Smooth muscle cell (in vitro differentiated cells): ENCODE data around the gene SLC17A3. TPM values are rescaled to one million over a fixed set of nuclear protein-coding genes. Genes with fewer than 3 reads are reported as not detected.

Experiments used
- DNase-seq: peaks from one replicate; lab custom pipeline; 2025; ENCODE audit not compliant: unreplicated experiment; lab: John Stamatoyannopoulos, UW
- H2AFZ ChIP-seq: fragments of 200-600 bp; sonication (generic); 2 replicates; pipeline ENCODE4 v1.6.0; 2016; ENCODE audit warnings: antibody characterized with exemption, low read depth, mild to moderate bottlenecking
- H3F3A ChIP-seq: fragments of 200-600 bp; sonication (generic); 2 replicates; pipeline ENCODE4 v1.6.0; 2017; ENCODE audit warnings: antibody characterized with exemption, low read depth
- H3K27ac ChIP-seq: fragments of 200-600 bp; sonication (generic); 2 replicates; pipeline ENCODE4 v1.5.1; 2016; ENCODE audit warnings: low read depth, mild to moderate bottlenecking
- H3K27me3 ChIP-seq: fragments of 200-600 bp; sonication (generic); 2 replicates; pipeline ENCODE4 v1.6.1; 2016; ENCODE audit warnings: low read depth, mild to moderate bottlenecking
- H3K36me3 ChIP-seq: fragments of 200-600 bp; sonication (generic); 2 replicates; pipeline ENCODE4 v1.5.1; 2016; ENCODE audit warnings: low read depth
- H3K4me1 ChIP-seq: fragments of 200-600 bp; sonication (generic); 2 replicates; pipeline ENCODE4 v1.5.1; 2016; ENCODE audit warnings: low read depth
- H3K4me2 ChIP-seq: fragments of 200-600 bp; sonication (generic); 2 replicates; pipeline ENCODE4 v1.6.0; 2016; ENCODE audit warnings: mild to moderate bottlenecking
- H3K4me3 ChIP-seq: fragments of 200-600 bp; sonication (generic); 2 replicates; pipeline ENCODE4 v1.5.1; 2016; ENCODE audit warnings: mild to moderate bottlenecking
- H3K79me2 ChIP-seq: fragments of 200-600 bp; sonication (generic); 2 replicates; pipeline ENCODE4 v1.6.0; 2016; ENCODE audit warnings: low read depth, mild to moderate bottlenecking
- H3K9ac ChIP-seq: fragments of 200-600 bp; sonication (generic); 2 replicates; pipeline ENCODE4 v1.6.0; 2016; ENCODE audit warnings: low read depth
- H3K9me3 ChIP-seq: fragments of 200-600 bp; sonication (generic); replicated peaks from 2 replicates; pipeline ENCODE4 v1.5.1; 2016; ENCODE audit warnings: low read depth
- H4K20me1 ChIP-seq: fragments of 200-600 bp; sonication (generic); 2 replicates; pipeline ENCODE4 v1.6.0; 2016; ENCODE audit warnings: low read depth
- CTCF ChIP-seq: fragments of 200-600 bp; sonication (generic); IDR thresholded peaks from 2 replicates; pipeline ENCODE4 v1.5.1; 2017; ENCODE audit warnings: borderline replicate concordance, mild to moderate bottlenecking, antibody characterized with exemption; ENCODE audit not compliant: insufficient read depth, poor library complexity, severe bottlenecking
- WGBS: methylation state at CpG from one replicate; pipeline ENCODE4 v1.1.7; 2016; ENCODE audit warnings: low lambda C conversion rate; 5-methylcytosine and 5-hydroxymethylcytosine counted together
- polyA plus RNA-seq: library from polyadenylated mRNA; unstranded; fragments of >200 nt; fragmentation: Nextera tagmentation; extraction: Ambion mirVana; gene quantifications from 2 replicates; pipeline ENCODE4 v1.2.1, GENCODE V29; 2016
- total RNA-seq: library from RNA; depleted of rRNA; stranded (reverse); fragments of >200 nt; gene quantifications from 2 replicates; pipeline ENCODE4 v1.2.3, GENCODE V29; 2014

Gene SLC17A3
- total and polyA plus RNA-seq, 2 experiments from 2014 or later = not detected

- 100% methylated on average over 1 of the region's 1 CpG for WGBS
- H3K36me3 ChIP-seq = no peaks in the 10 kb centered on the region
- no peaks in the 10 kb centered on the region for H3F3A ChIP-seq
Observed at GRCh38 chr6:25829375-25829774, 44.7 kb downstream of the SLC17A3 start.

GRCh38 chr6:25821341-25821740, 52.7 kb downstream of the SLC17A3 start:
- no peak for TF ChIP-seq CTCF
- H3K27ac ChIP-seq = no peak overlapping the region
- no peaks in the 10 kb centered on the region for H3K79me2 ChIP-seq
- H3K4me2 ChIP-seq = no peak overlapping the region
- no peak overlapping the region for H2AFZ ChIP-seq
- no peak overlapping the region for H3K9ac ChIP-seq
- H3F3A ChIP-seq = no peaks in the 10 kb centered on the region
- H3K27me3 ChIP-seq = no peaks in the 10 kb centered on the region
- no peaks in the 10 kb centered on the region for H3K4me1 ChIP-seq
- H3K4me3 ChIP-seq = no peak overlapping the region
- H3K36me3 ChIP-seq = no peaks in the 10 kb centered on the region
- H3K9me3 ChIP-seq = no peaks in the 10 kb centered on the region
- DNase-seq = no peak
- H4K20me1 ChIP-seq = no peaks in the 10 kb centered on the region

More at GRCh38 chr6:25829375-25829774, 44.7 kb downstream of the SLC17A3 start:
- H3K79me2 ChIP-seq = no peaks in the 10 kb centered on the region
- DNase-seq = no peak
- no peak overlapping the region for H3K4me3 ChIP-seq
- no peak for TF ChIP-seq CTCF
- H3K27me3 ChIP-seq = peaks cover 5% of the 10 kb centered on the region
- no peak overlapping the region for H3K9ac ChIP-seq
- no peaks in the 10 kb centered on the region for H3K9me3 ChIP-seq
- H2AFZ ChIP-seq = no peak overlapping the region
- no peaks in the 10 kb centered on the region for H4K20me1 ChIP-seq
- no peaks in the 10 kb centered on the region for H3K4me1 ChIP-seq
- H3K27ac ChIP-seq = no peak overlapping the region
- no peak overlapping the region for H3K4me2 ChIP-seq

DNA sequence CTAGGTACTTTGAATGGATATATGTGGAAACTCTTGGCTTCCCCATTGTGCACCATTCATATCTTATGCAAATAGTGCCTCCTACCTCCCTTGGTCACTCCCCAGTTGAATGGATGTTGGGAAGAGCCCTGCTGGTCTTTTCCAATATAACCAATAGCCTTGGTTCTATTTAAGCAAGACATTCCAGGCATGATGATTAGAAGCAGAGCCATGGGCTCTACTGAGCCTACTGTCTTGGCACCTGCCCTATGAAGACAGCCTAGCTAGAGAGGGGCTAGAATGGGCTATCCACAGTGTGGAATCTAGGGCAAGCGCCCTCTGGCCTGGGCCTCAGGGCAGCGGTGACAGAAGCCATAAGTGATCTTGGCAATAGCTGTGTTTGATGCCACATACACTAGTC, 57.8 kb downstream of the SLC17A3 start:
- no peaks in the 10 kb centered on the region for H4K20me1 ChIP-seq
- H3K4me3 ChIP-seq = no peak overlapping the region
- H3K9ac ChIP-seq = no peak overlapping the region
- no peak for DNase-seq
- no peaks in the 10 kb centered on the region for H3K36me3 ChIP-seq
- no peaks in the 10 kb centered on the region for H3K9me3 ChIP-seq
- no peak overlapping the region for H2AFZ ChIP-seq
- no peak overlapping the region for H3K4me2 ChIP-seq
- H3K4me1 ChIP-seq = no peaks in the 10 kb centered on the region
- H3K79me2 ChIP-seq = no peaks in the 10 kb centered on the region
- H3K27ac ChIP-seq = no peak overlapping the region
- 98% methylated on average over 2 of the region's 2 CpGs for WGBS
- peaks cover 3% of the 10 kb centered on the region for H3K27me3 ChIP-seq
- no peaks in the 10 kb centered on the region for H3F3A ChIP-seq
- no peak for TF ChIP-seq CTCF

GRCh38 chr6:25815194-25815593, 58.8 kb downstream of the SLC17A3 start:
- H3K79me2 ChIP-seq = no peaks in the 10 kb centered on the region
- DNase-seq = no peak
- H3K4me1 ChIP-seq = no peaks in the 10 kb centered on the region
- no peak for TF ChIP-seq CTCF
- WGBS = 56% methylated on average over 3 of the region's 3 CpGs
- H3K27ac ChIP-seq = no peak overlapping the region
- peaks cover 8% of the 10 kb centered on the region for H3K27me3 ChIP-seq
- no peaks in the 10 kb centered on the region for H3K9me3 ChIP-seq
- H3K4me2 ChIP-seq = no peak overlapping the region
- no peak overlapping the region for H2AFZ ChIP-seq
- H4K20me1 ChIP-seq = no peaks in the 10 kb centered on the region
- H3F3A ChIP-seq = no peaks in the 10 kb centered on the region
- H3K9ac ChIP-seq = no peak overlapping the region
- H3K36me3 ChIP-seq = no peaks in the 10 kb centered on the region
- H3K4me3 ChIP-seq = no peak overlapping the region
